Measurements from ENCODE around the gene PATJ. TPM values are rescaled to one million over a fixed set of nuclear protein-coding genes. Genes with fewer than 3 reads are reported as not detected.

The PATJ gene
- total and polyA plus RNA-seq, 8 donors, result 9.1 to 195 (median 68.0) TPM

DNA sequence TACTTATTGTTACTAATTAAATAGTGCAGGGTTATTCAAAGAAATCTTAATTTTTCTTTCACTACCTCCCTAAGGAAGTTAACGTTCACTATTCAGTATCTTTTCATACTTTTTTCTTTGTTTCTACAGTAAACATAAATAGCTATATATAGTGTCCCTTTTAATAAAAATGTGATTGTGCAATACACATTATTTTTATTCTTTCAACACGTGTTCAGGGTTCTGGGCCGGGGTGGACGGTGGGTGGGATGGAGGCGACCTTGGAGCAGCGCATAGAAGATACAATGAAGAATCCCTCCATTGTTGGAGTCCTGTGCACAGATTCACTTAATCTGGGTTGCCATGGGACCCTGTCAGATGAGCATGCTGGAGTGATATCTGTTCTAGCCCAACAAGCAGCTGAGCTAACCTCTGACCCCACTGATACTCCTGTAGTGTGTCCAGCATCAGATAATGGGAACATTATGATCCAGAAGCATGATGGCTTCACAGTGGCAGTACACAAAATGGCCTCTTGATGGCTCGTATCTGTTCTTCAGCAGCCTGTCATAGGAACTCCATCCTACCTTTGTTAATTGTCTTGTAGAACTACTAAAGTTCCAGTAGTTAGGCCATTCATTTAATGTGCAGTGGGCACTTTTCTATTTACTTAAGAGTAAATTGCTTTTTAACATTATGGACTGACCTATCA is 296.5 kb downstream of the PATJ start:
- Histone ChIP-seq H3K27me3 (no peaks in the 10 kb centered on the region), H3K4me1 (no peaks in the 10 kb centered on the region), H3K27ac (no peak overlapping the region), H3K9me3 (no peaks in the 10 kb centered on the region), H3K36me3 (peaks cover 0 to 5% (median 3%) of the 10 kb centered on the region in 4 donors), H3K4me3 (no peak overlapping the region)
- no peak for DNase-seq
- no peak for TF ChIP-seq POLR2A (IDR thresholded peaks at IDR 0.05)
- no peak for TF ChIP-seq EP300 (IDR thresholded peaks at IDR 0.05)
- TF ChIP-seq, protein P1, sequence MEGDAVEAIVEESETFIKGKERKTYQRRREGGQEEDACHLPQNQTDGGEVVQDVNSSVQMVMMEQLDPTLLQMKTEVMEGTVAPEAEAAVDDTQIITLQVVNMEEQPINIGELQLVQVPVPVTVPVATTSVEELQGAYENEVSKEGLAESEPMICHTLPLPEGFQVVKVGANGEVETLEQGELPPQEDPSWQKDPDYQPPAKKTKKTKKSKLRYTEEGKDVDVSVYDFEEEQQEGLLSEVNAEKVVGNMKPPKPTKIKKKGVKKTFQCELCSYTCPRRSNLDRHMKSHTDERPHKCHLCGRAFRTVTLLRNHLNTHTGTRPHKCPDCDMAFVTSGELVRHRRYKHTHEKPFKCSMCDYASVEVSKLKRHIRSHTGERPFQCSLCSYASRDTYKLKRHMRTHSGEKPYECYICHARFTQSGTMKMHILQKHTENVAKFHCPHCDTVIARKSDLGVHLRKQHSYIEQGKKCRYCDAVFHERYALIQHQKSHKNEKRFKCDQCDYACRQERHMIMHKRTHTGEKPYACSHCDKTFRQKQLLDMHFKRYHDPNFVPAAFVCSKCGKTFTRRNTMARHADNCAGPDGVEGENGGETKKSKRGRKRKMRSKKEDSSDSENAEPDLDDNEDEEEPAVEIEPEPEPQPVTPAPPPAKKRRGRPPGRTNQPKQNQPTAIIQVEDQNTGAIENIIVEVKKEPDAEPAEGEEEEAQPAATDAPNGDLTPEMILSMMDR (IDR thresholded peaks at IDR 0.05), result no peak
- no peak for TF ChIP-seq POLR2AphosphoS5 (IDR thresholded peaks at IDR 0.05)
- 88 to 96% (median 95%) methylated on average over 7 of the region's 7 CpGs for WGBS, 5 donors
- intact Hi-C loops (cut with DNase I; ENCODE audit: low total_unique reads), result no loop called here

GRCh38 chr1:62040450-62040849 is 298.2 kb downstream of the PATJ start:
- H3K4me3 ChIP-seq, result no peak overlapping the region
- intact Hi-C loops (cut with DNase I; ENCODE audit: low total_unique reads), result no loop called here

DNA sequence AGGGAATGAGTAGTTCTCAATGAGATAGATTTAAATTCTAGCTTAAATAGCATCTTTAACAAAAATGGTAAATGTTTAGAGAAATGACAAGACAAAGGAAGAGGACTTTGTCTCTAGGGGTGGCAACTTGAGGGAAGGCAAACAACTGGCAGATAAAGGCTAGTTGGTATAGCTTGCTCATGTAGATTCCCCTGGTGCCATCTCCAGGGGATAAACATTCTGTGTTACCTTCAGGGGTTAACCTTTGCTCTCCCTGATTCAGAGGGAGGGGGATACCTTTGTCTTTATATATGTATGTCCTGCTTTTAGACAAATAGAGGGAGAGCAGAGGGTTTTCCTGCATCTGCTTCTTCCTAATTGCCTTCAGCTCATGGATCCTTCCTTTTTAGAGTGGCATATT is 298.7 kb downstream of the PATJ start:
- peaks cover 0 to 10% (median 3%) of the 10 kb centered on the region in 4 donors for H3K36me3 ChIP-seq
- H3K27me3 ChIP-seq, result no peaks in the 10 kb centered on the region
- no peak overlapping the region for H3K4me3 ChIP-seq
- H3K9me3 ChIP-seq, result no peaks in the 10 kb centered on the region
- TF ChIP-seq POLR2A (IDR thresholded peaks at IDR 0.05), result no peak
- no peak for TF ChIP-seq EP300 (IDR thresholded peaks at IDR 0.05)
- TF ChIP-seq, protein P1 (IDR thresholded peaks at IDR 0.05), result no peak
- TF ChIP-seq POLR2AphosphoS5 (IDR thresholded peaks at IDR 0.05), result no peak
- no peak overlapping the region for H3K27ac ChIP-seq
- intact Hi-C loops (cut with DNase I; ENCODE audit: low total_unique reads), result no loop called here
- no peaks in the 10 kb centered on the region for H3K4me1 ChIP-seq
- DNase-seq, result no peak

More at GRCh38 chr1:62040450-62040849, 298.2 kb downstream of the PATJ start:
- 49 to 87% (median 52%) methylated on average over 2 of the region's 2 CpGs for WGBS, 5 donors
- Histone ChIP-seq H3K27me3 (no peaks in the 10 kb centered on the region), H3K27ac (no peak overlapping the region), H3K4me1 (no peaks in the 10 kb centered on the region), H3K9me3 (no peaks in the 10 kb centered on the region), H3K36me3 (peaks cover 0 to 5% (median 3%) of the 10 kb centered on the region in 4 donors)
- TF ChIP-seq EP300 (IDR thresholded peaks at IDR 0.05), result no peak
- TF ChIP-seq POLR2A (IDR thresholded peaks at IDR 0.05), result no peak
- TF ChIP-seq, protein P1 (IDR thresholded peaks at IDR 0.05), result no peak
- TF ChIP-seq POLR2AphosphoS5 (IDR thresholded peaks at IDR 0.05), result no peak
- no peak for DNase-seq

DNA sequence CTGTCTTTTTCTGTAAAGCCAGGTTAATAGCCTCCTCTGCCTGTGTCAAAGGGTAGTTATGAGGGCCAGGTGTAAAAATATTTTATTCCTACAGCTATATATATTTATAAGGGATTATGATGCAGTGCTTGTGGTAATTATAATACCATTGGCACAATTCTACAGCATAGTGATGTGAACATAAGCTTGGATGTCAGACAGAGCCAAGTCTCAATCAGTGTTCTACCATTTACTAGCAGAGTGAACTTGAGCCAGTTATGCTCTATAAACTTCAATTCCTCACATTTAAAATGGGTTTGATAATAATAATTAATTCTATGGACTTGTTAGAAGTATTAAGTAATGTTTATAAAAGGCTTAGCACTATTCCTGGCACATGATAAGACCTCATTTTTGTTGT is 300.9 kb downstream of the PATJ start:
- H3K27me3 ChIP-seq, result no peaks in the 10 kb centered on the region
- H3K36me3 ChIP-seq, result peaks cover 0 to 10% (median 2%) of the 10 kb centered on the region in 4 donors
- no peak for DNase-seq
- TF ChIP-seq POLR2A (IDR thresholded peaks at IDR 0.05) (no peak), POLR2AphosphoS5 (IDR thresholded peaks at IDR 0.05) (no peak), EP300 (IDR thresholded peaks at IDR 0.05) (no peak)
- TF ChIP-seq, protein P1 (IDR thresholded peaks at IDR 0.05), result no peak
- H3K4me3 ChIP-seq, result no peak overlapping the region
- no peaks in the 10 kb centered on the region for H3K9me3 ChIP-seq
- no peak overlapping the region for H3K27ac ChIP-seq
- no peaks in the 10 kb centered on the region for H3K4me1 ChIP-seq
- intact Hi-C loops (cut with DNase I; ENCODE audit: low total_unique reads), result no loop called here

Data from stomach (tissue), 9 donors.